Measurements from ENCODE around the gene TNRC18.

DNA sequence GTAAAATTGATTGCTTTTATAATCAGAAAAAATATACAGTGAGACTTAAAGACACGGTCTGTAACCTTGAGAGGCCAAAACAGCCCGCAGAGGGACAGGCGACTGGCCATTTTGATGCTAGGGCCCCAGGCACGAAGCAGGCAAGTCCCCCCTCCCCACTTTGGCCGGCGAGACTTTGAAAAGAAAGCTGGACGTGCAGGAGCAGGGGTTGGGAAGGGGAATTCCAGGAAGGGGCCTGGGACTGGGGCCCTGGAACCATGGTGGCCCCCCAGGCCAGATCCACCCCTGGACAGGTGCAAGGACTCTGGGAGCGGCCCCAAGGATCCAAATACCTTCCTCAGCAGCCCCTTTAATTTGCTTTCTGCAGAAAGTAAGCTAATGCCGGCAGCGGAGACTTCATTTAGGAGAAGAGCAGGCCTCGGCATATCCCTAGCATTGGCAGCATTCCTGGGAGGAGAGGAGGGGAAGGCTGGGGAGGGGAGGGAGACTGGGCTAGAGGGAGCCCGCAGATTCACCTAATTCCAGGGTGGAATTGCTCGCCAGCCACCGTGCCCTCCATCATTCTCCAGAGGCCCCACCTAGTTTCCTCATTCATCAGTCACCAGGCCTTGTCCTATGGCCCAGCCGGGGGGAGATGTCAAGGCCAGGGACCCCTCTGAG is 24.9 kb upstream of the TNRC18 start:
- TF ChIP-seq, protein P1, sequence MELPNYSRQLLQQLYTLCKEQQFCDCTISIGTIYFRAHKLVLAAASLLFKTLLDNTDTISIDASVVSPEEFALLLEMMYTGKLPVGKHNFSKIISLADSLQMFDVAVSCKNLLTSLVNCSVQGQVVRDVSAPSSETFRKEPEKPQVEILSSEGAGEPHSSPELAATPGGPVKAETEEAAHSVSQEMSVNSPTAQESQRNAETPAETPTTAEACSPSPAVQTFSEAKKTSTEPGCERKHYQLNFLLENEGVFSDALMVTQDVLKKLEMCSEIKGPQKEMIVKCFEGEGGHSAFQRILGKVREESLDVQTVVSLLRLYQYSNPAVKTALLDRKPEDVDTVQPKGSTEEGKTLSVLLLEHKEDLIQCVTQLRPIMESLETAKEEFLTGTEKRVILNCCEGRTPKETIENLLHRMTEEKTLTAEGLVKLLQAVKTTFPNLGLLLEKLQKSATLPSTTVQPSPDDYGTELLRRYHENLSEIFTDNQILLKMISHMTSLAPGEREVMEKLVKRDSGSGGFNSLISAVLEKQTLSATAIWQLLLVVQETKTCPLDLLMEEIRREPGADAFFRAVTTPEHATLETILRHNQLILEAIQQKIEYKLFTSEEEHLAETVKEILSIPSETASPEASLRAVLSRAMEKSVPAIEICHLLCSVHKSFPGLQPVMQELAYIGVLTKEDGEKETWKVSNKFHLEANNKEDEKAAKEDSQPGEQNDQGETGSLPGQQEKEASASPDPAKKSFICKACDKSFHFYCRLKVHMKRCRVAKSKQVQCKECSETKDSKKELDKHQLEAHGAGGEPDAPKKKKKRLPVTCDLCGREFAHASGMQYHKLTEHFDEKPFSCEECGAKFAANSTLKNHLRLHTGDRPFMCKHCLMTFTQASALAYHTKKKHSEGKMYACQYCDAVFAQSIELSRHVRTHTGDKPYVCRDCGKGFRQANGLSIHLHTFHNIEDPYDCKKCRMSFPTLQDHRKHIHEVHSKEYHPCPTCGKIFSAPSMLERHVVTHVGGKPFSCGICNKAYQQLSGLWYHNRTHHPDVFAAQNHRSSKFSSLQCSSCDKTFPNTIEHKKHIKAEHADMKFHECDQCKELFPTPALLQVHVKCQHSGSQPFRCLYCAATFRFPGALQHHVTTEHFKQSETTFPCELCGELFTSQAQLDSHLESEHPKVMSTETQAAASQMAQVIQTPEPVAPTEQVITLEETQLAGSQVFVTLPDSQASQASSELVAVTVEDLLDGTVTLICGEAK (IDR thresholded peaks at IDR 0.05), result no peak
- TF ChIP-seq, protein P1 (CRISPR knock-in tag; IDR thresholded peaks at IDR 0.05), result no peak
- no peak for TF ChIP-seq CTCF (IDR thresholded peaks at IDR 0.05 in 2 of 3, conservative IDR thresholded peaks at IDR 0.05 in 1 of 3; ENCODE audit: insufficient read depth in 2 of 3, low read depth in 1 of 3, low read length in 3 of 3)
